Nucleus accumbens (tissue), 56 donors: Measurements from ENCODE around the gene RNF111.
"Not testable (repeated sequence)": the region's sequence is repeated elsewhere in the genome, so short reads cannot be mapped to it uniquely, and the experiment has no call there.

Source experiments
- DNase-seq, 56 donors: peaks; one replicate each; lab custom pipeline; 2025; lab: John Stamatoyannopoulos, UW

RNF111 gene

DNA sequence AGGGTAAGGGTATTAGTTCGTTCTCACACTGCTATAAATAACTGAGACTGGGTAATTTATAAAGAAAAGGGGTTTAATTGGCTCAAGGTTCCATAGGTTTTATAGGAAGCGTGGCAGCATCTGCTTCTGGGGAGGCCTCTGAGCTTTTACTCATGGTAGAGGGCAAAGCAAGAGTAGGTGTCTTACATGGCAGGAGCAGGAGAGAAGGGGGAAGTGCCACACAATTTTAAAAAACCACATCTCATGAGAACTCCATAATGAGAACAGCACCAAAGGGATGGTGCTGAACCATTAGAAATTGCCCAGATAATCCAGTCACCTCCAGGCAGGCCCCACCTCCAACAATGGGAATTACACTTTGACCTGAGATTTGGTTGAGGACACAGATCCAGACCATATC is 12.2 kb downstream of the RNF111 start:
- no peak for DNase-seq

DNA sequence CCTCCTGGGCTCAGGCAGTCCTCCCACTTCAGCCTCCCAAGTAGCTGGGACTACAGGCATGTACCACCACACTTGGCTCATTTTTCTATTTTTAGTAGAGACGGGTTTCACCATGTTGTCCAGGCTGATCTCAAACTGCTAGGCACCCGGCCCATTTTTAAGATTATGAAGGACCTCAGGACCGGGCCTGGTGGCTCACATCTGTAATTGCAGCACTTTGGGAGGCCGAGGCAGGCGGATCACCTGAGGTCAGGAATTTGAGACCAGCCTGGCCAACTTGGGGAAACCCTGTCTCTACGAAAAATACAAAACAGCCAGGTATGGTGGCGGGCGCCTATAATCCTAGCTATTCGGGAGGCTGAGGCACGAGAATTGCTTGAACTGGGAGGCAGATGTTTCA is 12.8 kb downstream of the RNF111 start:
- DNase-seq, result not testable (repeated sequence)

DNA sequence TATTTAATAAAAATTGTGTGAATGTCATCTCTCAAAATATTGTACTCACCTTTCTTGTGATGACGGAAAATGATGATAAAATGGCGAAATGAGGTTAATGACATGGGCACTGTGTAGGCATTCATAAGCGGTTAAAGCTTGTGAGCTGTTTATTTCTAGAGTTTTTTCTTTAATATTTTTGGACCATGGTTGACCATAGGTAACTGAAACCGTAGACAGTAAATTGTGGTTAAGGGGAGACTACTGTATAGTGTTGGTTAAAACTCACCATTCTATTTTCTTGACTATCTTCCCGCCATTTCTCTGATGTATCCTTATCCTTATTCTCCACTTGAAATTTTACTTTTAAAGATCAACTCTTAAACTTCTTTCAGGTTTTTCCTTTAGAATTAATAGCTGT is 14.5 kb downstream of the RNF111 start:
- DNase-seq, result no peak

DNA sequence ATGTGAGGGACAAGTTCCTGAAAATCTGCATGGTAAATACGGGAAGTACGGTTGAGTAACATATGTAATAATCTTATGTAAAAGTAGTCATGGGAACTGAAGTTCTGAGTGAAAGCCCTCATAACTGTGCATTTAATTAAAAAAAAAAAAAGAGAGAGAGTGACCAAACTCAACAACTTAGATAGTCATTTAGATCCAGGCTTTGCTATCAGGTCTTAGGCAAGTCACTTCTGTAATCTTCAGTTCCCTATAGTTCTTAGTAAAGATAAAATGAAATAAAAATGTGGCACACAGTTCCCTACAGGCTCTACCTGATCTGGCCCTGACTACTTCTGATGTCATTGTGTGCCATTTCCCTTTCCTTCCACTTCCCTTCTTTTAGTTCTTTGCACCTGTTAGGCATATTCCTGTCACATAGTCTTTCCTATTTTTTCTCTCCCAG is 15.0 kb downstream of the RNF111 start:
- DNase-seq, result no peak

DNA sequence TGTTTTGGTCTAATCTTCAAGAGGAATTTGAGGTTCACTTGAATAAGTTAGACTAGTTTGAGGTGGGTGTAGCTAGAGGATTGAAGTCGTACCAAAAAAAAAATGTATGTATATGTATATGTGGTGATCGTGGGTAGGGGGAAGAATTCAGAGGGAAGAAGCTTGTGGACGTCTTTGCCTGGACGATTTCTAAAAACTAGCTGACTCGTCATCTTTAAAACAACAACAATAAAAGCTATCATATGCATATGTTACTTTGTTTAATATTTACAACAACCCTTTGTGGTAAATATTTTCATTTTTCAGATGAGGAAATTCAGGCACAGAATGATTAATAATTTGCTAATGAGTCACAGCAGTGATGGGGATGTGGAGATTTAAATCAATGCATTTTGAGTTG is 18.1 kb downstream of the RNF111 start:
- DNase-seq, result no peak

DNA sequence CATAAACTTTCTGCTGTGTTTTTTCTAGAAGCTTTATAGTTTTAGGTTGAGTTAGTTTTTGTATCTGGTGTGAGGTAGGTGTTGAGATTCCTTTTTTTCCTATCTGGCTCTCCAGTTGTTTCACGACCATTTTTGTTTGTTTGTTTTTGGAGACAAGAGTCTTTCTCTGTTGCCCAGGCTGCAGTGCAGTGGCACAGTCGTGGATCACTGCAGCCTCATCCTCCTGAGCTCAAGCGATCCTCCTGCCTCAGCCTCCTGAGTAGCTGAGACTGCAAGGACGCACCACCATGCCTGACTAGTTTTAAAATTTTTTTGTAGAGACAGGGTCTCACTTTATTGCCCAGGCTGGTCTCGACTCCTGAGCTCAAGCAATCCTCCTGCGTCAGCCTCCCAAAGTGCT is 20.6 kb downstream of the RNF111 start:
- DNase-seq, result no peak

DNA sequence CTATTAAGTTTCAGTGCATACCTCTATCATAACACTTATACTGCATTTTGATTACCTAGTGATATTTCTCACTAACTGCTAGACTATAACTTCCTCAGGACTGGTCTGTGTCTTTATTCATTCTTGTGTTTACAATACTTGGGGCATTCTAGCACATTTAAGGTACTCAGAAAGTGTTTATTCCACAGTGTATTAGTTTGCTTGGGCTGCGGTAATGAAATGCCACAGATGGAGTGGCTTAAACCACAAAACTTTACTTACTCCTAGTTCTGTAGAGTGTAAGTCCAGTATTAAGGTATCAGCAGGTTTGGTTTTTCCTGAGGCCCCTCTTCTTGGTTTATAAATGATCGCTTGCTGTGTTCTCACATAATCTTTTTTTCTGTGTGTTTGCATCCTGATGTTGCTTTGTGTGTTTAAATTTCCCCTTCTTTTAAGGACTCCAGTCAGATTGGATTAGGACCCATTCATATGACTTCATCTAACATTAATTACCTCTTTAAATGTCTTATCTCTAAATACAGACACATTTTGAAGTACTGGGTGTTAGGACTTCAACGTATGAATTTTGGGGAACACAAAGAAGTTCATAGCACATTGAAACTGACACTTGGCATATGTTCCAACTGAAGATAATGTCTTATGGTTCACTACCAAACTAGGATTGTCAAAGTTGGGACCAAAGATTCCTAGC is 23.9 kb downstream of the RNF111 start:
- no peak for DNase-seq

DNA sequence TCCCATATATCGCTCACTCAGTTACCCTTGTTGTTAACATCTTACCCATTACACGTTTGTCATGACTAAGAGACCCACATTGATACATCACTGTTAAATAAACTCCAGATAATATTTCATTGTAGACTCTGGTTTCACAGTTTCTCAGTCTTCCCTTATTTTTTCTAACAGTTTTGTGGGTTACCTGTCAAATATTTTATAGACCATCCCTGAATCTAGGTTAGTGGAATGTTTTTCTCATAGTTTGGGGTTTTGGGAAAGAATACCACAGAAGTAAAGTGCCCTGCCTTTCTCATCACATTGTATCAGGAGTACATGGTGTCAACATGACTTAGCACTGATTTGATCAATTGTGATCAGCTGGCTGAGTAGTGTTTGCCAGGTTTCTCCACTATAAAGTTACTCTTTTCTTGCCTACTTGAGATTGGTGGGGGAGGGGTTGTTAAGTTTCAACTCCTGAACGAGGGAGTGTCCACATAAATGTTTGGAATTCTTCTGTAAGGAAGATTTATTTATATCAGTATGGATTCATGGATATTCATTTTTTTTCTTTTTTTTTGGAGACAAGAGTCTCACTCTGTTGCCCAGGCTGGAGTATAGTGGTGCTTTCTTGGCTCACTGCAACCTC is 25.9 kb downstream of the RNF111 start:
- DNase-seq, result no peak

DNA sequence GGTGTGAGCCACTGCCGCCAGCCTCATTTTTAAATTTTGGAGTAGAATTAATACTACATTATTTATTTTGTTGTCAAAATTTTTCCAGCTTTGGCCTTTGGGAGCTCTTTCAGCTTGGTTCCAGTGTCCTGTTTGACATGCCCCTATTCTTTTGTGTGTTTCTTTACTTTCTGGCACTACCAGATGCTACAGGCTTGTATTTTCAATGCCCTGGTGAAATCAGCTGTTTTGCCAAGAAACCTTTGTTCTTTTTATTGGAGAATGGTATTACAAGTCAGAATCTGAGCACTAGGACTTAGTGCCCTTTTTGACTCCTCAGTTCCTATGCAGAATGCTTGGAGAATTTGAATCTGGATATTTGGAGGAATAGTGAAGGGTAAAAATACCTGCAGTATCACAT is 26.6 kb downstream of the RNF111 start:
- DNase-seq, result no peak

DNA sequence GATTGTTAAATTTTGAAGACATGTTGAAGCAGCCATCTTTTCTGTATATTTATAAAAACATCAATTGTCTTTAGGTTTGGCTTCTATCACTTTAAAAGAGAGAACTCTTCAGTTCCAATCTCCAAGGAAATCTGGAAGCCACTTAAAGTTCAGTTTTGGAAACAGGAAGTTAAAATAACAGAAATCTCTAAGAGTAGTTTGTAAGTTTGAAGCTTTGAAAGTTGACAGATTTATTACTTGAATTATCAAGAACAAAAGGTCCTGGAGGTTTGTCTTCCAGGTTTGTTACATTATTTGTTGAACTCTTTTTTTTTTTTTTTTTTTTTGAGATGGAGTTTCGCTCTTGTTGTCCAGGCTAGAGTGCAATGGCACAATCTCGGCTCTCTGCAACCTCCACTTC is 30.0 kb downstream of the RNF111 start:
- no peak for DNase-seq

DNA sequence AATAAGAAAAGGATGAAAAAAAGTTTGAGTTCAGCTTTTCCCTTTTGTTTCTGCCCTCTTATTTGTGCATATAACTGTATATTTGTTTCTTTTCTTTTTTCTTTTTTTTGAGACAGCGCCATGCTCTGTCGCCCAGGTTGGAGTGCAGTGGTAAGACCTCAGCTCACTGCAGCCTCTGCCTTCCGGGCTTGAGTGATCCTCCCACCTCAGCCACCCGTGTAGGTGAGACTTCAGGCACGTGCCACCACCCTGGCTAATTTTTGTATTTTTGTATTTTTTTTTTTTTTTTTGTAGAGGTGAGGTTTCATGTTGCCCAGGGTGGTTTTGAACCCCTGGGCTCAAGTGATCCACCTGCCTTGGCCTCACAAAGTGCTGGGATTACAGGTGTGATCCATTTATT is 31.4 kb downstream of the RNF111 start:
- DNase-seq, result no peak

DNA sequence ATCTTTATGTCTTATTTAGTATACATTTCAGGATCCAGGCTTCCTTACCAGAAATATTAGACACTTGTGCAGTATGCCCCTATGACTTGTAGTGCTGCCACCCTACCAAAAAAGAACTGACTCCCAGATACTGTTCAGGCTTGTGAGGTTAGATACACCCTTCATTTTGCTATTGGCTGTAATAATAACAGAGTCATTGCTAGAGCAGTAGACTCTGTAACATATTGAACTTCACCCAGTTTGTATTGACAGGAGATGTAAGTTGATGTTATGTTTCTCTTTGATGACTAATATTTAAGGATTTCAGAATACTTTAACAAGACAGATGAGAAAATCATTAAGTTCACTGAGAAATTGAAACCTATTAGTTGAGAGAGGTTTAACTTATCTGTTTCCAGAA is 32.9 kb downstream of the RNF111 start:
- DNase-seq, result no peak

DNA sequence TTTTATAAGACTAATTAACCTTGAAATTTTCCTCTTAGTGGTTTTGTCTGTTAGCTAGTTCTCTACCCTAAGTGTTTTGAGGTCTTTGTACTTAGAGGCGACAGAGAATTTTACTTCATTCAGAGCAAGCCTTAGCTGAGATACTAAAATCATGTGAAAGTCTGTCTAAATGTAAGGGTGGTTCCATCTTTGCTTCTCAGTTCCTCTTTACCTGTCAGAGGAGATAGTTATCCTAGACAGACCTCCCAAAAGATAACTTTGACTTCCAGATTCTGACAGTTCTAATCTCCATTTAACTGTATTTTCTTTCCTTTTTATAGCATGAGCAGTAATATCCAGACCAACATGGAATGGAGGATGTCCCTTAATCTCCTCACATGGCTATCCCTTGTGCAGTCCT is 34.7 kb downstream of the RNF111 start:
- no peak for DNase-seq

DNA sequence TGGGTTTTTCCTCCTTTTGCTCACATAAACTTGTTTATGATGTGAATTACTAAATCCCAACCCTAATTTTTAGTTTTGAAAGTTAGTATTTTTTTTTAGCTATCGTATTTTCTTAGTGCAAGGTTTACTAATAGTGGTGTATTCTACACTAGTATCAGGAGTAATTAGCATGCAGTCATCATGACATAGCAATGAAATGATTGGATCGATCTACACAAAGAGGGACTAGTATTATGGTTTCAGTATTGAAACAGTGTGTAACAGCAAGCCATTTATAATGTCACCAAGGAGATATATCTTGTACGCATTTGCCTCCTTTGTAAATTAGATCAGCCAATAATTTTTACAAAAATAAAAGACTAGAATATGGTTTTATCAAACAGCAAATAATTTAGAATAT is 38.7 kb downstream of the RNF111 start:
- no peak for DNase-seq

DNA sequence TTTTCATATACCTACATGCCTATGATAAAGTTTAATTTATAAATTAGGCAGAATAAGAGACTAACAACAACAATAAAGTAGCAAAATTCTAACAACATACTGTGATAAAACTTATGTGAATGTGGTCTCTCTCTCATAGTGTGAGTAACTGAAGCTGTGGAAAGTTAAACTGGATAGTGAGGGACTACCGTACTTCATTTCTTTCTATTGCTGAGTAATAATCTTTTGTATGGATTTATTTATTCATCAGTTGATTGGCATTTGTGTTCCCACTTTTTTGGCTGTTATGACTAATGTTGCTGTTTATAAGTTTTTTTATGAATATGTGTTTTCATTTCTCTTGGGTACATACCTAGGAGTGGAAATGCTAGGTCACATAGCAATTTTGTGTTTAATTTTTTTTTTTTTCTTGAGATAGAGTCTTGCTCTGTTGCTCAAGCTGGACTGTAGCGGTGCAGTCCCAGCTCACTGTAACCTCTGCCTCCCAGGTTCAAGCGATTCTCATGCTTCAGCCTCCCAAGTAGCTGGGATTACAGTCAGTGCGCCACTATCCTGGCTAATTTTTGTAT is 41.0 kb downstream of the RNF111 start:
- no peak for DNase-seq

DNA sequence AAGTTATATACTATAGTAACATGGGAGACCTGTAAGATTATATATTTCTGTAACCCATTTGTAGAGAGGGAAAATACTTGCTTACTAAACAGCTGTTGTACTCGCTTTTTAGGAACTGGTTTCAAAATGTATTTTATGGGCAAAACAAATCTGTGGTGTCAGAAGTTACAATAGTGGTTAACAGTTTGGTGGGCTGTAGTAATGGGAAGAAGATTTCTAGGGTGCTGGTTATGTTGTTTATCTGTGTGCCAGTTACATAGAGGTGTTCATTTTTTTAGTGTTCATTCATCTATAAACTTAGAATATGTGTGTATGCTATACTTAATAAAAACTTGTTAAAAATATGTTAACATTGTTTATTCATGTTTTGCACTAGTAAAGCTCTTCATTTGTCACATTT is 42.1 kb downstream of the RNF111 start:
- DNase-seq, result no peak

DNA sequence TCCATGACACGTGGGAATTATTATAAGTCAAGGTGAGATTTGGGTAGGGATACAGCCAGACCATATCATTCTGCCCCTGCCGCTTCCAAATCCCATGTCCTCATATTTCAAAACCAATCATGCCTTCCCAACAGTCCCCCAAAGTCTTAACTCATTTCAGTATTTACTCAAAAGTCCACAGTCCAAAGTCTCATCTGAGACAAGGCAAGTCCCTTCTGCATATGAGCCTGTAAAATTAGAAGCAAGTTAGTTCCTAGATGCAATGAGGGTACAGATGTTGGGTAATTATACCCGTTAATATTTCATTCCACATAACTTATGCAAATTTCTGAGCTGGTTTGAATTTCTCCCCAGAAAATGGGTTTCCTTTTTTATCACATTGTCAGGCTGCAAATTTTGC is 47.7 kb downstream of the RNF111 start:
- no peak for DNase-seq

DNA sequence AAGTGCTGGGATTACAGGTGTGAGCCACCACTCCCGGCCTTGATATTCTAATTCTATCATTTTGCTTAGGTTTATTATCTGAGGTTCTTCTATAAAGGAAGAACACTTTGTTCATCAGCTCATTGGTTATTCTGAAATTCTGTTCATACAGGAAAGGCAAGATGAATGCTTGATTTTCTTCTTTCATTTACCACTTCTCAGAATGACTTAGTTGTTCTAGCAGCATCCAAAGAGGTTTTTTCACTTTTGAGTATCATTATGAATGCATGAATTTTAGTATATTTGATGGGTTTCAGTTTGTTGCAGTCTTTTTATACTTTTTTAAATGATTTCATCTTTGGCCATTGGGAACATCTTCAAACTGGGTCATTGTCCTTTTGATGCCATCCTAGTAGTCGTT is 51.8 kb downstream of the RNF111 start:
- no peak for DNase-seq

DNA sequence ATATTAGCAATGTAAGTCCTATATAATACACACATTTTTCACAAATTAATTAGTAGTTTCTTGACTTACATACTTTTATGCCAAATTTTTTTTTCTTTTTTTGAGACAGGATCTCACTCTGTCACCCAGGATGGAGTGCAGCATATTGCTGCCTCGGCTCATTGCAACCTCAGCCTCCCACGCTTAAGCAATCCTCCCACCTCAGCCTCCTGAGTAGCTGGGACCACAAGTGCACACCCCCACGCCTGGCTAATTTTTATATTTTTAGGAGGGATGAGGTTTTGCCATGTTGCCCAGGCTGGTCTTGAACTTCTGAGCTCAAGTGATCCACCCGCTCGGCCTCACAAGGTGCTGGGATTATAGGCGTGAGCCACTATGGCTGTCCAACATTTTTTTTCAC is 54.6 kb downstream of the RNF111 start:
- DNase-seq, result no peak

DNA sequence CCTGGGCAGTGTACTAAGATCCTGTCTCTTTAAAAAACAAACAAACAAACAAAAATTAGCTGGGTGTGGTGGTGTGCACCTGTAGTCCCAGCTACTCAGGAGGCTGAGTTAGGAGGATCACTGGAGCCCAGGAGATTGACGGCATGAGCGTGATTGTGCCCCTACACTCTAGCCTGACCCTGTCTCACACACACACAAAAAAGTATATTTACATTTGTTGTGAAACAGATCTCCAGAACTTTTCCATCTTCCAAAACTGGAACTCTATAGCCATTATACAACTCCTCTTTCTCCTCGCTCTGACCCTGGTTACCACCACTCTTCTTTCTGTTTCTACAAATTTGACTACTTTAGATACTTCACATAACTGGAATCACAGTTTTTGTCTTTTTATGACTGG is 61.4 kb downstream of the RNF111 start:
- no peak for DNase-seq

DNA sequence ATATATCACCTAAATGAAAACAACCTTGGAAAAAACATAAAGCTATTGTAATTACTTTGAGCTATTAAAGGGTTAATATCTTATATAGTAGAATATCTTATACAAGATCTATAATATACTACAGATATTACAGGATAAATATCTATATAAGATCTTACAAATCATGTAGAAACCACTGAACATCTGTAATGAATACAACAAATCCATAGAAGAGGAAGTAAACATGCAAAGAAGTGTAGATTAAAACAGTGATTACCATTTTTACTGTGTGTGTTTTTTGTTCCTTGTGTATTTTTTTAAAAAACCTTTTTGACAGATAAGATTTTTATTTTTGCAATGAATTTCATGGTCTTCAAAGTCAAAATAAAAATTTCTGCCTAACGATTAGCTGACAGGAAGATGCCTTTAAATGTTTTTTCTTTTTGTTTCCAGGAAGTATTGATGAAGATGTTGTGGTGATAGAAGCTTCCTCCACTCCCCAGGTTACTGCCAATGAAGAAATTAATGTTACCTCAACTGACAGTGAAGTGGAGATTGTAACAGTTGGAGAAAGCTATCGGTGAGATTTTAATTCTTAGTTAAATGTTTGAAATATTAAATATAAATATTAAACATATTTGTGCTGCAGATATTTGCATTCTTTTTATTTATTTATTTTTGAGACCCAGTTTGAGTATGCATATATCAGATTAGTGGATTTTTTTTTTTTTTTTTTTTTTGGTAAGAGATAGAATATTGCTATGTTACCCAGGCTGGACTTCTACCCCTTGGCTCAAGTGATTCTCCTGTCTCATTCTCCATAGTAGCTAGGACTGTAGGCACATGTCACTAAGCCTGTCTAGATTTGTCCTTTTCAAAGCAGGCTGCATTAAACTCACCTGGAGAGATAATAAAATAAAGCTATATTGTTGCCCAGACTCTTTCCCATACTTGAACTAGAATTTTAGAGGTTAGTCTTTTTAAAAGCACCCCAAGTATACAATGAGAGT is 64.7 kb downstream of the RNF111 start:
- no peak for DNase-seq
